ENCODE measurements around the gene RGS5.
A peak's percentile ranks its signal among the peaks of the same experiment; 100 is the strongest.

The RGS5 gene

DNA sequence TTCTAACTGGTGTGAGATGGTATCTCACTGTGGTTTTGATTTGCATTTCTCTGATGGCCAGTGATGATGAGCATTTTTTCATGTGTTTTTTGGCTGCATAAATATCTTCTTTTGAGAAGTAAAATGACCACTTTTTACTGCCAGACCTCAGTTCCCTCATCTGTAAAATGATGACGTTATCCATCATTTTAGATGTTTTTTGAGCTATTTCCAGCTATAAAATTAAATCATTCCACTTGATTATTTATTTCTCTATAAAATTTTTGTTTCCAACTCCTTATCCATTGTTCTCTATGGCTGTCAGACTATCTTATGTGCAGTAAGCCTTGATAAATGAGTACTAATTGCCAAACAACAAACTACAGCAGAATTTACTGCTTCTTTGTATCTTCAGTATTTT, 33.2 kb downstream of the RGS5 start:
- Histone ChIP-seq H4K91ac (ENCODE audit: low read length) (no peak overlapping the region), H2BK15ac (ENCODE audit: low read depth, poor library complexity, severe bottlenecking) (no peak overlapping the region), H3K4me2 (ENCODE audit: low read length, poor library complexity, severe bottlenecking) (no peak overlapping the region), H3K9ac (ENCODE audit: low read length) (no peak overlapping the region), H3K27ac (ENCODE audit: low read length, poor library complexity, severe bottlenecking) (no peak overlapping the region), H3K4me1 (ENCODE audit: control insufficient read depth, insufficient read depth, low read depth, low read length) (peaks cover 12% of the 10 kb centered on the region), H2AK5ac (ENCODE audit: low read length, severe bottlenecking) (no peak overlapping the region), H3K4me3 (ENCODE audit: insufficient read depth in 1 of 2, low read depth in 1 of 2, low read length in 2 of 2) (no peak overlapping the region), H3K27me3 (ENCODE audit: control insufficient read depth in 1 of 2, insufficient read depth in 1 of 2, low read length in 2 of 2) (no peaks in the 10 kb centered on the region), H3K14ac (ENCODE audit: low read length in 2 of 2) (no peak overlapping the region), H3K9me3 (ENCODE audit: control insufficient read depth, low read length) (no peaks in the 10 kb centered on the region), H2BK120ac (ENCODE audit: low read depth, low read length) (no peak overlapping the region), H2AFZ (ENCODE audit: low read depth, low read length) (no peak overlapping the region), H2BK12ac (ENCODE audit: low read length in 2 of 2) (no peak overlapping the region), H3K4ac (ENCODE audit: low read depth in 1 of 2, low read length in 2 of 2) (no peak overlapping the region), H3K23ac (ENCODE audit: low read length in 2 of 2) (no peak overlapping the region), H4K8ac (ENCODE audit: low read length) (no peak overlapping the region), H3K18ac (ENCODE audit: low read depth in 1 of 2, low read length in 2 of 2) (no peak overlapping the region), H2BK5ac (ENCODE audit: low read depth, low read length, poor library complexity, severe bottlenecking) (no peak overlapping the region), H3K79me1 (replicated peaks; ENCODE audit: low read length, poor library complexity, severe bottlenecking) (peaks cover 5% of the 10 kb centered on the region), H3K36me3 (ENCODE audit: control insufficient read depth in 1 of 2, insufficient read depth in 2 of 2, low read depth in 1 of 2, low read length in 2 of 2) (no peaks in the 10 kb centered on the region)
- DNase-seq, result no peak
- no CpG with 5 or more reads among the region's 1 CpG for WGBS

DNA sequence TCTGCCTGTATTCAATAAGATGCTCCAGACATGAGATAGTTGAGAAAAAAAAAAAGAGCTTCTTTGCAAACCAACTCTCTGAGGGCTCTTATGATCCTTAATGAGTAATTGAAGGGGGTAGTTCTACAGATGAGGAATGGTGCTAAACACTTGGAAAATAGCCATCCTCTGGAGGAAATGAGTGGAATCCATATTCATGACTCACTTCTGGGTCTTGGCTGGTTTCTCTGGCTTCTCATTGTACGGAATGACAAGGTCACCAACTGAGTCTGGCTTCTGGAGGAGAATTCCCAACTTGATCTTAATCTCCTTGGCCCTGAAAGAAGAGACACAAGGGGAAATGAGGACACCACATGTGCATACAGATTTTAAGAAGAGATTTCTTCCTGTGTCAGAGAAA, 34.7 kb downstream of the RGS5 start:
- Histone ChIP-seq H3K9ac (ENCODE audit: low read length) (peak overlapping the region; percentile 62), H2BK12ac (ENCODE audit: low read length in 2 of 2) (no peak overlapping the region), H3K4ac (ENCODE audit: low read depth in 1 of 2, low read length in 2 of 2) (no peak overlapping the region), H3K4me2 (ENCODE audit: low read length, poor library complexity, severe bottlenecking) (no peak overlapping the region), H2AFZ (ENCODE audit: low read depth, low read length) (no peak overlapping the region), H3K79me1 (replicated peaks; ENCODE audit: low read length, poor library complexity, severe bottlenecking) (peaks cover 5% of the 10 kb centered on the region), H3K23ac (ENCODE audit: low read length in 2 of 2) (no peak overlapping the region), H3K4me3 (ENCODE audit: insufficient read depth in 1 of 2, low read depth in 1 of 2, low read length in 2 of 2) (no peak overlapping the region), H2AK5ac (ENCODE audit: low read length, severe bottlenecking) (no peak overlapping the region), H4K8ac (ENCODE audit: low read length) (no peak overlapping the region), H2BK120ac (ENCODE audit: low read depth, low read length) (no peak overlapping the region), H3K14ac (ENCODE audit: low read length in 2 of 2) (no peak overlapping the region), H3K27me3 (ENCODE audit: control insufficient read depth in 1 of 2, insufficient read depth in 1 of 2, low read length in 2 of 2) (no peaks in the 10 kb centered on the region), H3K36me3 (ENCODE audit: control insufficient read depth in 1 of 2, insufficient read depth in 2 of 2, low read depth in 1 of 2, low read length in 2 of 2) (no peaks in the 10 kb centered on the region), H2BK5ac (ENCODE audit: low read depth, low read length, poor library complexity, severe bottlenecking) (no peak overlapping the region), H3K4me1 (ENCODE audit: control insufficient read depth, insufficient read depth, low read depth, low read length) (peaks cover 11% of the 10 kb centered on the region), H3K18ac (ENCODE audit: low read depth in 1 of 2, low read length in 2 of 2) (no peak overlapping the region), H2BK15ac (ENCODE audit: low read depth, poor library complexity, severe bottlenecking) (no peak overlapping the region), H3K9me3 (ENCODE audit: control insufficient read depth, low read length) (no peaks in the 10 kb centered on the region), H4K91ac (ENCODE audit: low read length) (no peak overlapping the region), H3K27ac (ENCODE audit: low read length, poor library complexity, severe bottlenecking) (peak overlapping the region; percentile 89)
- 0% methylated on average over 1 of the region's 1 CpG for WGBS
- peak; percentile 97 for DNase-seq

DNA sequence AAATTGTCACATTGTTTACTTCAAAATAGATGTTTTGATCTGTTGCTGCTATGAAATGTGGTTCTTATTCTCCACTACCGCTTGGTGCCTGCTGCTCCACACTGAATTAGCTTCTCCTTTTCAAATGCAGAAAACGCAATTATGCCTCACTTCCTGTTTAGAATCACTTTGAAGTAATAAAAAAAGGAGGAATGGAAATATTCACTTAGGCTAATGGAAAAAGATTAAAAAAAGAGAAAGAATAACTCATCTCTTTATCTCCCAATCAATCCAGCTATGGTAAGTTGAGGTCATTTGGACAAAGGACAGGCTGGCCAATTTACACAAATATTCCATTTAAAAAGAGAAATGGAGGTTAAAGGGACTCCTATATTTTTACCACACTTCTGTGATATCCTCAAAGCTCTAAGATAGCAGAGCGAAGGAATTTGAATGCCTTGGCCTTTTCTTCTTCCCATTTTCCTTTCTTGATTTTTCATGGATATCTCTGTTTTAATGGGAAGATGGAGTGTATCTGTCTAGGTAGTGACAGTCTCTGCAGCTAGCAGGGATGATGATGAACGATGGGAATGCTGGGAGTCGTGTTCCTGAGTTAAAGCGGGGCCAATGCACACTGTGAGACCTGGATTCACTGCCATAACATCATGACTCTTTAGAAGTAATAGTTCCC, 35.7 kb downstream of the RGS5 start:
- Histone ChIP-seq H4K8ac (ENCODE audit: low read length) (no peak overlapping the region), H2BK5ac (ENCODE audit: low read depth, low read length, poor library complexity, severe bottlenecking) (no peak overlapping the region), H3K14ac (ENCODE audit: low read length in 2 of 2) (no peak overlapping the region), H3K27ac (ENCODE audit: low read length, poor library complexity, severe bottlenecking) (peak overlapping the region; percentile 89), H2BK12ac (ENCODE audit: low read length in 2 of 2) (peak overlapping the region; percentile 91 to 96), H3K4me2 (ENCODE audit: low read length, poor library complexity, severe bottlenecking) (no peak overlapping the region), H2AK5ac (ENCODE audit: low read length, severe bottlenecking) (peak overlapping the region; percentile 95), H3K4me3 (ENCODE audit: insufficient read depth in 1 of 2, low read depth in 1 of 2, low read length in 2 of 2) (no peak overlapping the region), H3K9me3 (ENCODE audit: control insufficient read depth, low read length) (no peaks in the 10 kb centered on the region), H3K4ac (ENCODE audit: low read depth in 1 of 2, low read length in 2 of 2) (peak overlapping the region; percentile 60 to 79), H4K91ac (ENCODE audit: low read length) (no peak overlapping the region), H3K18ac (ENCODE audit: low read depth in 1 of 2, low read length in 2 of 2) (peak overlapping the region; percentile 40 to 61), H3K9ac (ENCODE audit: low read length) (peak overlapping the region; percentile 62), H3K4me1 (ENCODE audit: control insufficient read depth, insufficient read depth, low read depth, low read length) (peaks cover 11% of the 10 kb centered on the region), H3K79me1 (replicated peaks; ENCODE audit: low read length, poor library complexity, severe bottlenecking) (peaks cover 5% of the 10 kb centered on the region), H2BK15ac (ENCODE audit: low read depth, poor library complexity, severe bottlenecking) (no peak overlapping the region), H2BK120ac (ENCODE audit: low read depth, low read length) (peak overlapping the region; percentile 21), H3K23ac (ENCODE audit: low read length in 2 of 2) (no peak overlapping the region), H3K27me3 (ENCODE audit: control insufficient read depth in 1 of 2, insufficient read depth in 1 of 2, low read length in 2 of 2) (no peaks in the 10 kb centered on the region), H3K36me3 (ENCODE audit: control insufficient read depth in 1 of 2, insufficient read depth in 2 of 2, low read depth in 1 of 2, low read length in 2 of 2) (no peaks in the 10 kb centered on the region), H2AFZ (ENCODE audit: low read depth, low read length) (no peak overlapping the region)
- DNase-seq, result peak; percentile 48
- 32% methylated on average over 3 of the region's 6 CpGs for WGBS

DNA sequence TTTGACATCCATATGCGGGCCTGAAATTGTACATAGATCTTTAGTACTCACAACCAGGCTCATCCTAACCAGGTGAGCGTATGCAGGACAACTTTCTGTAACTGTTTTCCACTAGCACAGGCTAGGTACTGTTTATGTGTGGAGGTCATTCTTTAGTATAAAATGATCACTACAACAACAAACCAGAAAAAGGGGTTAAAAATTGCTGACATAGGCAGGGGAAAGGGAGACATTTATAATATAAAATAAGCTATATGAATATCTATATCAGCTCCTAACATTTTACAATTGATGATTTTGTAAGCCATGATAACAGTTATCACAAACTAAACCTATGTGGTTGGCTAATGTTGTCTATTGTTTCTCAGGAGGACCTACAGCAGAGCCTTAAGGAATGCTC, 37.6 kb downstream of the RGS5 start:
- H3K4me1 ChIP-seq (ENCODE audit: control insufficient read depth, insufficient read depth, low read depth, low read length), result peaks cover 9% of the 10 kb centered on the region
- H3K79me1 ChIP-seq (replicated peaks; ENCODE audit: low read length, poor library complexity, severe bottlenecking), result peaks cover 3% of the 10 kb centered on the region
- WGBS, result 83% methylated on average over 1 of the region's 2 CpGs

More for the DNA sequence above, 37.6 kb downstream of the RGS5 start:
- Histone ChIP-seq H3K18ac (ENCODE audit: low read depth in 1 of 2, low read length in 2 of 2) (no peak overlapping the region), H3K14ac (ENCODE audit: low read length in 2 of 2) (no peak overlapping the region), H3K4me2 (ENCODE audit: low read length, poor library complexity, severe bottlenecking) (no peak overlapping the region), H3K4me3 (ENCODE audit: insufficient read depth in 1 of 2, low read depth in 1 of 2, low read length in 2 of 2) (no peak overlapping the region), H2BK12ac (ENCODE audit: low read length in 2 of 2) (no peak overlapping the region), H3K27me3 (ENCODE audit: control insufficient read depth in 1 of 2, insufficient read depth in 1 of 2, low read length in 2 of 2) (no peaks in the 10 kb centered on the region), H2AK5ac (ENCODE audit: low read length, severe bottlenecking) (peak overlapping the region; percentile 98), H4K8ac (ENCODE audit: low read length) (peak overlapping the region; percentile 69), H2BK15ac (ENCODE audit: low read depth, poor library complexity, severe bottlenecking) (no peak overlapping the region), H4K91ac (ENCODE audit: low read length) (no peak overlapping the region), H3K9ac (ENCODE audit: low read length) (no peak overlapping the region), H3K4ac (ENCODE audit: low read depth in 1 of 2, low read length in 2 of 2) (peak overlapping the region; percentile 40 to 73), H2BK120ac (ENCODE audit: low read depth, low read length) (no peak overlapping the region), H3K23ac (ENCODE audit: low read length in 2 of 2) (no peak overlapping the region), H2AFZ (ENCODE audit: low read depth, low read length) (no peak overlapping the region), H3K36me3 (ENCODE audit: control insufficient read depth in 1 of 2, insufficient read depth in 2 of 2, low read depth in 1 of 2, low read length in 2 of 2) (no peaks in the 10 kb centered on the region), H3K9me3 (ENCODE audit: control insufficient read depth, low read length) (no peaks in the 10 kb centered on the region), H2BK5ac (ENCODE audit: low read depth, low read length, poor library complexity, severe bottlenecking) (no peak overlapping the region), H3K27ac (ENCODE audit: low read length, poor library complexity, severe bottlenecking) (peak overlapping the region; percentile 87)
- DNase-seq, result no peak

Data from mesenchymal stem cell (in vitro differentiated cells and primary cell).